RWPE2 (cell line): ENCODE results near the gene SNN.

Experiments
- ATAC-seq: fragments of 200-7000 bp; cut with Tn5 transposase; 3 replicates; pipeline ENCODE4 v1.9.1; 2021; ENCODE audit warnings: low read depth
- DNase-seq: peaks from one replicate; pipeline ENCODE4 v3.0.0-alpha.2; 2020; ENCODE audit warnings: low spot score
- H3K27ac ChIP-seq: fragments of 450-650 bp; 2 replicates; pipeline ENCODE4 v1.5.1; 2017; ENCODE audit warnings: mild to moderate bottlenecking; ENCODE audit not compliant: poor library complexity, severe bottlenecking
- H3K27me3 ChIP-seq: fragments of 250-450 bp; sonication (Bioruptor Pico); 2 replicates; pipeline ENCODE4 v1.5.1; 2021; ENCODE audit warnings: mild to moderate bottlenecking, moderate library complexity; ENCODE audit not compliant: insufficient read depth, poor library complexity, severe bottlenecking
- H3K36me3 ChIP-seq: fragments of 250-450 bp; sonication (Bioruptor Pico); 2 replicates; pipeline ENCODE4 v1.5.1; 2020; ENCODE audit warnings: low read depth, mild to moderate bottlenecking, moderate library complexity
- H3K4me1 ChIP-seq: fragments of 250-450 bp; sonication (Bioruptor Pico); 2 replicates; pipeline ENCODE4 v1.5.1; 2021; ENCODE audit warnings: mild to moderate bottlenecking, moderate library complexity; ENCODE audit not compliant: insufficient read depth, poor library complexity, severe bottlenecking
- H3K4me3 ChIP-seq: fragments of 250-450 bp; sonication (Bioruptor Pico); 2 replicates; pipeline ENCODE4 v1.5.1; 2021; ENCODE audit warnings: mild to moderate bottlenecking, moderate library complexity; ENCODE audit not compliant: severe bottlenecking
- H3K9me3 ChIP-seq: fragments of 250-450 bp; sonication (Bioruptor Pico); 2 replicates; pipeline ENCODE4 v1.5.1; 2021; ENCODE audit warnings: mild to moderate bottlenecking, moderate library complexity; ENCODE audit not compliant: severe bottlenecking
- CTCF ChIP-seq: fragments of 450-650 bp; IDR thresholded peaks from one replicate; pipeline ENCODE4 v1.5.1; 2017; ENCODE audit warnings: mild to moderate bottlenecking, moderate library complexity; ENCODE audit not compliant: poor library complexity, severe bottlenecking

The SNN gene

GRCh38 chr16:11676799-11677198 is 8.5 kb downstream of the SNN start:
- DNase-seq: no peak
- Histone ChIP-seq H3K4me1 (peaks cover 49% of the 10 kb centered on the region), H3K27me3 (no peaks in the 10 kb centered on the region), H3K36me3 (peaks cover 58% of the 10 kb centered on the region), H3K9me3 (no peaks in the 10 kb centered on the region), H3K27ac (peak overlapping the region; percentile 70), H3K4me3 (no peak overlapping the region)
- ATAC-seq: peak; percentile 62
- TF ChIP-seq CTCF: no peak

- no peak overlapping the region for H3K4me3 ChIP-seq
- H3K36me3 ChIP-seq: peaks cover 65% of the 10 kb centered on the region
- peak overlapping the region; percentile 70 for H3K27ac ChIP-seq
- no peak for TF ChIP-seq CTCF
- peak; percentile 13; the same call in 2 of the 3 replicates for ATAC-seq
- H3K4me1 ChIP-seq: peaks cover 50% of the 10 kb centered on the region
- no peaks in the 10 kb centered on the region for H3K9me3 ChIP-seq
- H3K27me3 ChIP-seq: no peaks in the 10 kb centered on the region
- DNase-seq: no peak
These were observed 9.2 kb downstream of the SNN start for GRCh38 chr16:11677451-11677951.

- Histone ChIP-seq H3K9me3 (no peaks in the 10 kb centered on the region), H3K4me3 (no peak overlapping the region), H3K27me3 (no peaks in the 10 kb centered on the region), H3K27ac (peak overlapping the region; percentile 70), H3K4me1 (peaks cover 48% of the 10 kb centered on the region), H3K36me3 (peaks cover 71% of the 10 kb centered on the region)
- ATAC-seq (no peak), DNase-seq (no peak)
- no peak for TF ChIP-seq CTCF
These were observed 10.0 kb downstream of the SNN start for GRCh38 chr16:11677959-11678881.

- Histone ChIP-seq H3K27me3 (no peaks in the 10 kb centered on the region), H3K4me1 (peaks cover 47% of the 10 kb centered on the region), H3K9me3 (no peaks in the 10 kb centered on the region), H3K27ac (no peak overlapping the region), H3K4me3 (no peak overlapping the region), H3K36me3 (peaks cover 79% of the 10 kb centered on the region)
- ATAC-seq (no peak), DNase-seq (no peak)
- TF ChIP-seq CTCF: no peak
These were observed 11.0 kb downstream of the SNN start for GRCh38 chr16:11679250-11679649.
